Cardiac atrium fibroblast (primary cell): ENCODE results near the gene RIMS1. TPM values are rescaled to one million over a fixed set of nuclear protein-coding genes. Genes with fewer than 3 reads are reported as not detected.

Experiments used
- total RNA-seq: library from RNA; depleted of rRNA; stranded (reverse); fragments of >200 nt; gene quantifications from 2 replicates; pipeline ENCODE4 v1.2.3, GENCODE V29; 2015

Gene RIMS1, protein sequence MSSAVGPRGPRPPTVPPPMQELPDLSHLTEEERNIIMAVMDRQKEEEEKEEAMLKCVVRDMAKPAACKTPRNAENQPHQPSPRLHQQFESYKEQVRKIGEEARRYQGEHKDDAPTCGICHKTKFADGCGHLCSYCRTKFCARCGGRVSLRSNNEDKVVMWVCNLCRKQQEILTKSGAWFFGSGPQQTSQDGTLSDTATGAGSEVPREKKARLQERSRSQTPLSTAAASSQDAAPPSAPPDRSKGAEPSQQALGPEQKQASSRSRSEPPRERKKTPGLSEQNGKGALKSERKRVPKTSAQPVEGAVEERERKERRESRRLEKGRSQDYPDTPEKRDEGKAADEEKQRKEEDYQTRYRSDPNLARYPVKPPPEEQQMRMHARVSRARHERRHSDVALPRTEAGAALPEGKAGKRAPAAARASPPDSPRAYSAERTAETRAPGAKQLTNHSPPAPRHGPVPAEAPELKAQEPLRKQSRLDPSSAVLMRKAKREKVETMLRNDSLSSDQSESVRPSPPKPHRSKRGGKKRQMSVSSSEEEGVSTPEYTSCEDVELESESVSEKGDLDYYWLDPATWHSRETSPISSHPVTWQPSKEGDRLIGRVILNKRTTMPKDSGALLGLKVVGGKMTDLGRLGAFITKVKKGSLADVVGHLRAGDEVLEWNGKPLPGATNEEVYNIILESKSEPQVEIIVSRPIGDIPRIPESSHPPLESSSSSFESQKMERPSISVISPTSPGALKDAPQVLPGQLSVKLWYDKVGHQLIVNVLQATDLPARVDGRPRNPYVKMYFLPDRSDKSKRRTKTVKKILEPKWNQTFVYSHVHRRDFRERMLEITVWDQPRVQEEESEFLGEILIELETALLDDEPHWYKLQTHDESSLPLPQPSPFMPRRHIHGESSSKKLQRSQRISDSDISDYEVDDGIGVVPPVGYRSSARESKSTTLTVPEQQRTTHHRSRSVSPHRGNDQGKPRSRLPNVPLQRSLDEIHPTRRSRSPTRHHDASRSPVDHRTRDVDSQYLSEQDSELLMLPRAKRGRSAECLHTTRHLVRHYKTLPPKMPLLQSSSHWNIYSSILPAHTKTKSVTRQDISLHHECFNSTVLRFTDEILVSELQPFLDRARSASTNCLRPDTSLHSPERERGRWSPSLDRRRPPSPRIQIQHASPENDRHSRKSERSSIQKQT (N-terminal part only)
- not detected in 2 replicates for total RNA-seq

DNA sequence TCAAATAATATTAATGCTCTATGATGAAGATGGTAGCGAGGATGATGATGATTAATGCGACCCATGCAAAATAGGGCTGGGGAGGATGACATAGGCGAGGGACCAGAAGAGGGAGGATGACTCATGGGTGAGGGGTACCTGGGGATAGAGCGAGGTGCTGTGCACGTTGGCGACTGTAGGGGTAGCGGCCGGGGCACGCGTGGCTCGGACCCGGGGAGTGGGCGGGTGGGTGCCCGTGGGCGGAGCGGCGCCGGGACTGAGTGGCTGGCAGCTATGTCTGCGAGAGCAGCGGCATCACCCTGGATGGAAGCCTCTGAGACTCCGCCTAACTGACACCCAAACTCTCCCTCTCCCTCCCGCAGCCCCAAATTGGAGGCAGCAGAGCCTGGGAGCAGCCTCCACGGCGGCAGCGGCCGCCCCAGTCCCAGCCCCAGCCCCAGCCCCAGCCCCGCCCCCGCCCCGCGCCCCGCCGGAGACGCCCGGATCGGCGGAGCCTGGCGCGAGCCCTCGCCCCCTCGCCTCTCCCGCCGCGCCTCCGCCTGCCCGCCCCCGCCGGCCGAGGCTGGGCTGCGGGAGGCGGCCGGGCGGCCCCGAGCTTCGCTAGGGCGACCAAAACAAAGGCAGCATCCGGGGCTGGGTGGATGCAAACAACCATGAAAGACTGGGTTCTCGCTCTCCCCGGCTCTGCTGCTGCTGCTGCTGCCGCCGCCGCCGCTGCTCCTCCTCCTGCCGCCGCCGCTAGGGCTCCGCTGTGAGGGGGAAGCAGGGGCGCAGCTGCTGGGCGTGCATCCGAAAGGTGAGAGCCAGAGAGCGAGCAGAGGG, at the start of gene RIMS1:
Gene RIMS1, plus strand, starts transcription at position 367 of the 822 bp plus-strand sequence. CDS start 474 bp downstream, outside the sequence.

